GM12878 (cell line): Measurements from ENCODE around the gene FIGNL2. TPM values are rescaled to one million over a fixed set of nuclear protein-coding genes. Genes with fewer than 3 reads are reported as not detected.

ENCODE experiments used
- KDM1A ChIP-seq: fragments of 200-600 bp; sonication (generic); IDR thresholded peaks from 2 replicates; pipeline ENCODE4 v1.6.1; 2016; ENCODE audit warnings: borderline replicate concordance
- NRF1 ChIP-seq: conservative IDR thresholded peaks from 2 replicates; pipeline ENCODE4 v1.6.1; 2011; ENCODE audit warnings: mild to moderate bottlenecking, low read depth, low read length, improper control_type of control experiment
- SUZ12 ChIP-seq: fragments of 200-600 bp; sonication (generic); IDR thresholded peaks from one replicate; pipeline ENCODE4 v1.6.1; 2018; ENCODE audit warnings: antibody characterized with exemption, mild to moderate bottlenecking; ENCODE audit not compliant: unreplicated experiment
- USF1 ChIP-seq: IDR thresholded peaks from 2 replicates; pipeline ENCODE4 v1.6.1; 2011; ENCODE audit warnings: borderline replicate concordance, low read depth, mild to moderate bottlenecking, moderate library complexity, mixed read lengths, low read length; ENCODE audit not compliant: insufficient read depth; ENCODE audit errors: extremely low read length
- ZNF217 ChIP-seq: fragments of 450-650 bp; IDR thresholded peaks from 2 replicates; pipeline ENCODE4 v1.6.1; 2017; ENCODE audit warnings: antibody characterized with exemption, mild to moderate bottlenecking
- polyA plus RNA-seq, 11 experiments: library from polyadenylated mRNA; depleted of rRNA in 4 of 11; unstranded in 6 of 11; stranded (reverse) in 5 of 11; fragments of >200 nt; fragmentation: Nextera tagmentation in 4 of 11; fragmentation: Illumina TruSeq in 1 of 11; extraction: Ambion mirVana in 4 of 11; extraction: Trizol in 1 of 11; gene quantifications; 1 replicate in 1 of 11; 2 replicates in 10 of 11; pipeline versions ENCODE4 v1.2.1 to v1.2.3, GENCODE V29; 2011 to 2016; ENCODE audit warnings: inconsistent platforms in 2 of 11, missing spikeins in 2 of 11, low read depth in 1 of 11
- total RNA-seq, 4 experiments: library from RNA; depleted of rRNA in 3 of 4; stranded (reverse); fragments of >200 nt in 3 of 4; fragmentation: Illumina TruSeq in 1 of 4; extraction: Trizol in 1 of 4; gene quantifications; 2 replicates each; pipeline versions ENCODE4 v1.2.1 to v1.2.3, GENCODE V29; 2013 to 2021
- TF ChIP-seq, protein P1 (sequence below): IDR thresholded peaks from 2 replicates; pipeline ENCODE4 v1.6.1; 2012; ENCODE audit warnings: low read length, inconsistent platforms
- TF ChIP-seq, protein P2 (sequence below): fragments of 450-650 bp; IDR thresholded peaks from 2 replicates; pipeline ENCODE4 v1.6.1; 2017; ENCODE audit warnings: antibody characterized with exemption, mild to moderate bottlenecking, moderate library complexity
- TF ChIP-seq, protein P3 (sequence below): IDR thresholded peaks from 2 replicates; pipeline ENCODE4 v1.6.1; 2012; ENCODE audit warnings: mild to moderate bottlenecking, low read depth, low read length

The FIGNL2 gene
- total and polyA plus RNA-seq, 10 of the 15 experiments (the other 5 are each of a cell fraction or from before 2014, with no cell fraction given), result not detected

DNA sequence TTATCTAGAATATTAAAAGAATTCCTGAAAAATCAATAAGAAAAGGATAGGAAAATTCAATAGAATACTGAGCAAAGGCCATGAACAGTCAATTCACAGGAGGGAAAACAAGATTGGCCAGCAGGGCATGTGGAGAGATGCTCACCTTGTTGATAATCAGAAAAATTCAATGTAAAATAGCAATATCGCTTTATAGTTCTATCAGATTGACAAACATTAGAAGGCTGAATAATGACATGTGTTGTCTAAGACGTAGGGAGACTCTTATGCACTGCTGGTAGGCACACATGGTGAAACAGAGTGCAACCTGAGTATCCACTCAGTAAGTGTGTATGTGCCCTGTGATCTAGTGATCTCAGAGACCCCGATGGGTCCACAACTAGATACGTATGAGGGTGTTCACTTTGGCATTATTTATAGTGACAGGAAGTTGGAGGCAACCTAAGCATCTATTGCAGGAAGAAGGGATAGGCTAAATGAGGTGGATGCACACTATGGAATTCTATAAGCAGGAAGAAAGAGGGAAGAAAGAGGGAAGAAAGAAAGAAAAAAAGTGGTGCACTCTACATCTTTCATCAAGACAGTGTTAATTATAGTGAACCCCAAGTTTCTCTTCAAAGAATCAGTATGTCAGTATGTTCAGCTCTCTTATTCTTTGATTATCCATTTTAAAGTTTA is 35.6 kb upstream of the FIGNL2 start (continued):
- TF ChIP-seq, protein P1, sequence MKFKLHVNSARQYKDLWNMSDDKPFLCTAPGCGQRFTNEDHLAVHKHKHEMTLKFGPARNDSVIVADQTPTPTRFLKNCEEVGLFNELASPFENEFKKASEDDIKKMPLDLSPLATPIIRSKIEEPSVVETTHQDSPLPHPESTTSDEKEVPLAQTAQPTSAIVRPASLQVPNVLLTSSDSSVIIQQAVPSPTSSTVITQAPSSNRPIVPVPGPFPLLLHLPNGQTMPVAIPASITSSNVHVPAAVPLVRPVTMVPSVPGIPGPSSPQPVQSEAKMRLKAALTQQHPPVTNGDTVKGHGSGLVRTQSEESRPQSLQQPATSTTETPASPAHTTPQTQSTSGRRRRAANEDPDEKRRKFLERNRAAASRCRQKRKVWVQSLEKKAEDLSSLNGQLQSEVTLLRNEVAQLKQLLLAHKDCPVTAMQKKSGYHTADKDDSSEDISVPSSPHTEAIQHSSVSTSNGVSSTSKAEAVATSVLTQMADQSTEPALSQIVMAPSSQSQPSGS, result no peak
- TF ChIP-seq NRF1 (no peak), ZNF217 (no peak), KDM1A (no peak), USF1 (no peak), SUZ12 (no peak)
- TF ChIP-seq, protein P2, sequence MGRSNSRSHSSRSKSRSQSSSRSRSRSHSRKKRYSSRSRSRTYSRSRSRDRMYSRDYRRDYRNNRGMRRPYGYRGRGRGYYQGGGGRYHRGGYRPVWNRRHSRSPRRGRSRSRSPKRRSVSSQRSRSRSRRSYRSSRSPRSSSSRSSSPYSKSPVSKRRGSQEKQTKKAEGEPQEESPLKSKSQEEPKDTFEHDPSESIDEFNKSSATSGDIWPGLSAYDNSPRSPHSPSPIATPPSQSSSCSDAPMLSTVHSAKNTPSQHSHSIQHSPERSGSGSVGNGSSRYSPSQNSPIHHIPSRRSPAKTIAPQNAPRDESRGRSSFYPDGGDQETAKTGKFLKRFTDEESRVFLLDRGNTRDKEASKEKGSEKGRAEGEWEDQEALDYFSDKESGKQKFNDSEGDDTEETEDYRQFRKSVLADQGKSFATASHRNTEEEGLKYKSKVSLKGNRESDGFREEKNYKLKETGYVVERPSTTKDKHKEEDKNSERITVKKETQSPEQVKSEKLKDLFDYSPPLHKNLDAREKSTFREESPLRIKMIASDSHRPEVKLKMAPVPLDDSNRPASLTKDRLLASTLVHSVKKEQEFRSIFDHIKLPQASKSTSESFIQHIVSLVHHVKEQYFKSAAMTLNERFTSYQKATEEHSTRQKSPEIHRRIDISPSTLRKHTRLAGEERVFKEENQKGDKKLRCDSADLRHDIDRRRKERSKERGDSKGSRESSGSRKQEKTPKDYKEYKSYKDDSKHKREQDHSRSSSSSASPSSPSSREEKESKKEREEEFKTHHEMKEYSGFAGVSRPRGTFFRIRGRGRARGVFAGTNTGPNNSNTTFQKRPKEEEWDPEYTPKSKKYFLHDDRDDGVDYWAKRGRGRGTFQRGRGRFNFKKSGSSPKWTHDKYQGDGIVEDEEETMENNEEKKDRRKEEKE, result no peak
- TF ChIP-seq, protein P3, sequence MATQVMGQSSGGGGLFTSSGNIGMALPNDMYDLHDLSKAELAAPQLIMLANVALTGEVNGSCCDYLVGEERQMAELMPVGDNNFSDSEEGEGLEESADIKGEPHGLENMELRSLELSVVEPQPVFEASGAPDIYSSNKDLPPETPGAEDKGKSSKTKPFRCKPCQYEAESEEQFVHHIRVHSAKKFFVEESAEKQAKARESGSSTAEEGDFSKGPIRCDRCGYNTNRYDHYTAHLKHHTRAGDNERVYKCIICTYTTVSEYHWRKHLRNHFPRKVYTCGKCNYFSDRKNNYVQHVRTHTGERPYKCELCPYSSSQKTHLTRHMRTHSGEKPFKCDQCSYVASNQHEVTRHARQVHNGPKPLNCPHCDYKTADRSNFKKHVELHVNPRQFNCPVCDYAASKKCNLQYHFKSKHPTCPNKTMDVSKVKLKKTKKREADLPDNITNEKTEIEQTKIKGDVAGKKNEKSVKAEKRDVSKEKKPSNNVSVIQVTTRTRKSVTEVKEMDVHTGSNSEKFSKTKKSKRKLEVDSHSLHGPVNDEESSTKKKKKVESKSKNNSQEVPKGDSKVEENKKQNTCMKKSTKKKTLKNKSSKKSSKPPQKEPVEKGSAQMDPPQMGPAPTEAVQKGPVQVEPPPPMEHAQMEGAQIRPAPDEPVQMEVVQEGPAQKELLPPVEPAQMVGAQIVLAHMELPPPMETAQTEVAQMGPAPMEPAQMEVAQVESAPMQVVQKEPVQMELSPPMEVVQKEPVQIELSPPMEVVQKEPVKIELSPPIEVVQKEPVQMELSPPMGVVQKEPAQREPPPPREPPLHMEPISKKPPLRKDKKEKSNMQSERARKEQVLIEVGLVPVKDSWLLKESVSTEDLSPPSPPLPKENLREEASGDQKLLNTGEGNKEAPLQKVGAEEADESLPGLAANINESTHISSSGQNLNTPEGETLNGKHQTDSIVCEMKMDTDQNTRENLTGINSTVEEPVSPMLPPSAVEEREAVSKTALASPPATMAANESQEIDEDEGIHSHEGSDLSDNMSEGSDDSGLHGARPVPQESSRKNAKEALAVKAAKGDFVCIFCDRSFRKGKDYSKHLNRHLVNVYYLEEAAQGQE, result no peak
- TF ChIP-seq, all 136 proteins: peak for 0
